ENCODE measurements around the gene CD27.

DNA sequence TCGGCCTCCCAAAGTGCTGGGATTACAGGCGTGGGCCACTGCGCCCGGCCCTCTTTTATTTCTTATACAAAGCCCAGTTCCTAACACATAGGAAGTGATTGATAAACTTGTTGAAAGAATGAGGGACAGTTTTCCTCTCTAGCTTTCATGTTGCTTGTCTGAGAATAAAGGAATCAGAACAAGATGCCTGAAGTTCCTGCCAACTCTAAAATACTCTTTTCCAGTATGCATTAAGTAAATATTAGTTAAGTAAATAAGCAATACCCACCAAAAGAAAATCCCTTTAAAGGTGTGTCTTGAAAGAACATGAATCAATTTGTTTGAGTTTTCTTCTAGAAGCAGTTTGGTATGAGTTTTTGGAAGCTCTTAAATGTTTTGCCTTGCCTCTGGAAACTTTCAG, 24.4 kb upstream of the CD27 start:
- TF ChIP-seq, protein P1, sequence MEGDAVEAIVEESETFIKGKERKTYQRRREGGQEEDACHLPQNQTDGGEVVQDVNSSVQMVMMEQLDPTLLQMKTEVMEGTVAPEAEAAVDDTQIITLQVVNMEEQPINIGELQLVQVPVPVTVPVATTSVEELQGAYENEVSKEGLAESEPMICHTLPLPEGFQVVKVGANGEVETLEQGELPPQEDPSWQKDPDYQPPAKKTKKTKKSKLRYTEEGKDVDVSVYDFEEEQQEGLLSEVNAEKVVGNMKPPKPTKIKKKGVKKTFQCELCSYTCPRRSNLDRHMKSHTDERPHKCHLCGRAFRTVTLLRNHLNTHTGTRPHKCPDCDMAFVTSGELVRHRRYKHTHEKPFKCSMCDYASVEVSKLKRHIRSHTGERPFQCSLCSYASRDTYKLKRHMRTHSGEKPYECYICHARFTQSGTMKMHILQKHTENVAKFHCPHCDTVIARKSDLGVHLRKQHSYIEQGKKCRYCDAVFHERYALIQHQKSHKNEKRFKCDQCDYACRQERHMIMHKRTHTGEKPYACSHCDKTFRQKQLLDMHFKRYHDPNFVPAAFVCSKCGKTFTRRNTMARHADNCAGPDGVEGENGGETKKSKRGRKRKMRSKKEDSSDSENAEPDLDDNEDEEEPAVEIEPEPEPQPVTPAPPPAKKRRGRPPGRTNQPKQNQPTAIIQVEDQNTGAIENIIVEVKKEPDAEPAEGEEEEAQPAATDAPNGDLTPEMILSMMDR (conservative IDR thresholded peaks at IDR 0.05 in 1 of 2, IDR thresholded peaks at IDR 0.05 in 1 of 2; ENCODE audit: extremely low read depth in 1 of 2, insufficient read depth in 1 of 2, low read depth in 1 of 2, low read length in 2 of 2), result no peak
- TF ChIP-seq EZH2 (IDR thresholded peaks at IDR 0.05; ENCODE audit: borderline replicate concordance, low read length), result no peak

Data from mammary epithelial cell (primary cell).